H1 (cell line): Measurements from ENCODE around the gene GRM4. TPM values are rescaled to one million over a fixed set of nuclear protein-coding genes. Genes with fewer than 3 reads are reported as not detected.

Experiments
- ATF3 ChIP-seq: IDR thresholded peaks from 2 replicates; pipeline ENCODE4 v1.6.1; 2011; ENCODE audit warnings: low read depth, mild to moderate bottlenecking, low read length; ENCODE audit not compliant: insufficient read depth
- BCL11A ChIP-seq, 2 experiments: IDR thresholded peaks; one replicate each; pipeline ENCODE4 v1.6.1; 2011; ENCODE audit warnings: low read depth in 2 of 2, low read length in 2 of 2, mild to moderate bottlenecking in 2 of 2
- CEBPB ChIP-seq: IDR thresholded peaks from 2 replicates; pipeline ENCODE4 v1.6.1; 2012; ENCODE audit warnings: low read depth, low read length
- CHD7 ChIP-seq: fragments of 300-600 bp; sonication (generic); IDR thresholded peaks from 2 replicates; pipeline ENCODE4 v1.7.1; 2012; ENCODE audit warnings: low read length, moderate library complexity, mild to moderate bottlenecking, inconsistent platforms; ENCODE audit not compliant: insufficient replicate concordance
- GABPA ChIP-seq: IDR thresholded peaks from 2 replicates; pipeline ENCODE4 v1.6.1; 2011; ENCODE audit warnings: mild to moderate bottlenecking, low read length, moderate library complexity, borderline replicate concordance; ENCODE audit not compliant: insufficient read depth
- KDM4A ChIP-seq: IDR thresholded peaks from one replicate; pipeline ENCODE4 v1.7.1; 2012; ENCODE audit warnings: low read depth, mild to moderate bottlenecking, moderate library complexity, low read length, inconsistent platforms; ENCODE audit not compliant: severe bottlenecking
- RAD21 ChIP-seq, 2 experiments: IDR thresholded peaks in 1 of 2; conservative IDR thresholded peaks in 1 of 2; 2 replicates each; pipeline ENCODE4 v1.6.1; 2011; ENCODE audit warnings: low read depth in 2 of 2, low read length in 2 of 2, improper control_type of control experiment in 1 of 2, inconsistent platforms in 1 of 2, mild to moderate bottlenecking in 1 of 2, moderate library complexity in 1 of 2
- SUZ12 ChIP-seq: fragments of 200-600 bp; sonication (generic); IDR thresholded peaks from 2 replicates; pipeline ENCODE4 v1.6.1; 2012; ENCODE audit warnings: mild to moderate bottlenecking, inconsistent platforms, low read length, moderate library complexity, mixed read lengths
- USF2 ChIP-seq: IDR thresholded peaks from 2 replicates; pipeline ENCODE4 v1.6.1; 2011; ENCODE audit warnings: low read length, improper control_type of control experiment
- YY1 ChIP-seq: IDR thresholded peaks from 2 replicates; pipeline ENCODE4 v1.6.1; 2011; ENCODE audit warnings: low read depth, mild to moderate bottlenecking, low read length
- polyA plus RNA-seq, 7 experiments: library from polyadenylated mRNA; depleted of rRNA in 3 of 7; stranded (reverse) in 5 of 7; unstranded in 2 of 7; fragments of >200 nt in 5 of 7; fragments of 200-250 nt in 2 of 7; gene quantifications; 1 replicate in 5 of 7; 2 replicates in 1 of 7; 4 replicates in 1 of 7; pipeline versions ENCODE4 v1.2.1 to v1.2.3, GENCODE V29; 2011 to 2013; ENCODE audit warnings: missing spikeins in 2 of 7, mixed read lengths in 2 of 7
- total RNA-seq: library from RNA; stranded (reverse); fragmentation: NEBNext Ultra II Directional; extraction: Animal tissue kit (Norgen Biotek cat#: 25700); gene quantifications from 2 replicates; pipeline ENCODE4 v1.2.1, GENCODE V29; 2021

The GRM4 gene
- total and polyA plus RNA-seq, 2 of the 8 experiments (the other 6 are each of a cell fraction or from before 2014, with no cell fraction given) = 19.6 to 21.5 TPM

GRCh38 chr6:34079899-34080298 is 66.0 kb downstream of the GRM4 start (continued):
- TF ChIP-seq CHD7 (no peak), RAD21 (IDR thresholded peaks at IDR 0.05 in 1 of 2, conservative IDR thresholded peaks at IDR 0.05 in 1 of 2; ENCODE audit: low read depth in 2 of 2, low read length in 2 of 2) (no peak), SUZ12 (no peak), KDM4A (no peak), BCL11A (IDR thresholded peaks at IDR 0.05; ENCODE audit: low read depth in 2 of 2, low read length in 2 of 2) (no peak), GABPA (no peak), USF2 (no peak), ATF3 (no peak), YY1 (no peak), CEBPB (no peak)
